ENCODE data around the gene PDE11A.

The PDE11A gene

DNA sequence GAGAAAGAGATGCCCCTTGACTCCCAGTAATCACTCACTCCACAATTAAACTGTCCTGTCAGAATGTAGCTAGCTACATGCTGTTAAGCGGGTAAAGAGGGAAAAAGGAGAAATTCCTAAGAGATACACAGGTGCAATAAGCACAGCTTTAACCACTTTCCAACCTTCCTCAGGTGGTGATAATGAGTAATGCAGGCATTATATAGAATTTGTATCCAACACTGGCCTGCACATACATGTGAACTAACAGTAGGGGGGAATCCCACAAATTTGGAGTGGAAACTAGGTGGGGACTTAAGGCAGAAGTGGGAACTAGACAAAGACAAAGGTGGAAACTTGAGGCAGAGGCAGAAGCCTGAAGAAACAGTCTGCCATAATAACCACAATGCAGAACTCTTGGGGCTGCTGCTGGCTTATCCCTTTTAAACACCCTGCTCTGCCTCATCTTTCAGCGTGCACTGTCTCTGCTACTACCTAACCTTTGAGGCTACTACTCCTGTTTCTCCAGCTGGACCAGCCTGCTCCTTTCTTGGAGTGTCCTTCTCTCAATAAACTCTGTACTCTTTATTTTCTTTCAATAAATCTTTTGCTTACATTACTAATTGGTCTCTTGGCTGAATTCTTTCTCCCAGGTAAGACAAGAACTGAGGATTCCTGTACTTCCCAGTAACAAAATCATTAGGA lies 259.7 kb downstream of the PDE11A start:
- DNase-seq (ENCODE audit: low read depth) = no peak
- H3K4me3 ChIP-seq (ENCODE audit: low read depth, low read length) = no peak overlapping the region
- TF ChIP-seq, protein P1, sequence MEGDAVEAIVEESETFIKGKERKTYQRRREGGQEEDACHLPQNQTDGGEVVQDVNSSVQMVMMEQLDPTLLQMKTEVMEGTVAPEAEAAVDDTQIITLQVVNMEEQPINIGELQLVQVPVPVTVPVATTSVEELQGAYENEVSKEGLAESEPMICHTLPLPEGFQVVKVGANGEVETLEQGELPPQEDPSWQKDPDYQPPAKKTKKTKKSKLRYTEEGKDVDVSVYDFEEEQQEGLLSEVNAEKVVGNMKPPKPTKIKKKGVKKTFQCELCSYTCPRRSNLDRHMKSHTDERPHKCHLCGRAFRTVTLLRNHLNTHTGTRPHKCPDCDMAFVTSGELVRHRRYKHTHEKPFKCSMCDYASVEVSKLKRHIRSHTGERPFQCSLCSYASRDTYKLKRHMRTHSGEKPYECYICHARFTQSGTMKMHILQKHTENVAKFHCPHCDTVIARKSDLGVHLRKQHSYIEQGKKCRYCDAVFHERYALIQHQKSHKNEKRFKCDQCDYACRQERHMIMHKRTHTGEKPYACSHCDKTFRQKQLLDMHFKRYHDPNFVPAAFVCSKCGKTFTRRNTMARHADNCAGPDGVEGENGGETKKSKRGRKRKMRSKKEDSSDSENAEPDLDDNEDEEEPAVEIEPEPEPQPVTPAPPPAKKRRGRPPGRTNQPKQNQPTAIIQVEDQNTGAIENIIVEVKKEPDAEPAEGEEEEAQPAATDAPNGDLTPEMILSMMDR (conservative IDR thresholded peaks at IDR 0.05; ENCODE audit: low read depth, low read length) = no peak

DNA sequence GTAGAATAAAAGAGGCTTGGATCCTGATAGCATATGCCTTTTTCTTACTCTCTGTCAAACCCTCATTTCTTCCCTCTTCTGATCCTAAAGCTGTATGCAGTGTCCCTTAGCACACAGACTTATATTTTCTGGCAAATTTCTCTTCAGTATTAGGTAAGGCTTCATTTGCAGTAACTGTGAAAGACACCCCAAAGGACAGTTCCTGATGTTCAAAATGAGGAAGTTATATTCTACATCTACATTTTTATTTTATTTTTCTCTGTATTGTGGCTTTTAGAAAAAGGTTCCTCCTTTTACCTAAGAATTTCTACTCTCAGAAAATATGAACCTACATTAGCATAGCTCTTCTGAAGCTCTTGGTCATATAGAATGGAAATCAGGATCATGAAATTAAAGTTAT lies 261.7 kb downstream of the PDE11A start:
- no peak for DNase-seq (ENCODE audit: low read depth)
- TF ChIP-seq, protein P1 (conservative IDR thresholded peaks at IDR 0.05; ENCODE audit: low read depth, low read length) = no peak
- no peak overlapping the region for H3K4me3 ChIP-seq (ENCODE audit: low read depth, low read length)

DNA sequence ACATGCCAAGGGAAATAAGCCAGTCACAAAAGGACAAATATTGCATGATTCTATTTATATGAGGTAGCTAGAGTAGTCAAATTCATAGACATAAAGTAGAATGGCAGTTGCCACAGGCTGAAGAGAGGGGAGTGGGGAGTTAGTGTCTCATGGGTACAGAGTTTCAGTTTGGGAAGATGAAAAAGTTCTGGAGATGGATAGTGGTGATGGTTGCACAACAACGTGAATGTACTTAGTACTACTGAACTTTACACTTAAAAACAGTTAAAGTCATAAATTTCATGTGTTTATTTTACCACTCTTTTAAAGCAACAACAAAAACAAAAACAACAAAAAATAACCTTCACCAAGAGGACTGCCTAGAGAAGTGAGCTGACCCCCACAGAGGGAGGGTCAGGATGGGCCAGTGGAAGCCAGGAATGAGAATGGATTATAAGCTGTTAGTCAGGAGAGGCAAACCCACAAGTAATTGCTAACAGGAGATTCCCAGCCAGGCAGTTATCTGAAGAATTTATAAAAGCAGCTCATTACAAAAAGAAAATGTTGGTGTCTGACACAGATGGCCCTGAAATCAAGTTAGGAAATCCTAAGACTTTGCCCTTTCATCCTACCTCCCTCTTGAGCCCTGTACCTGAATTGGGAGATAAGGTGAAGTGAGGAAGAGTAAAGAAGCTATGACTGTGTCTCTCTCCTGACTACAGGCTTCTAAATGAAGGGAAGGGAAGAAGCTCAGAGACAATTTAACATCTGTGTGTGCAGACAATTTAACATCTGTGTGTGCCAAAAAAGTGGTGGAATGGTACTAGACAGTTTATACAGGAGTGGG lies 263.4 kb downstream of the PDE11A start:
- TF ChIP-seq, protein P1 (conservative IDR thresholded peaks at IDR 0.05; ENCODE audit: low read depth, low read length) = no peak
- no peak for DNase-seq (ENCODE audit: low read depth)
- no peak overlapping the region for H3K4me3 ChIP-seq (ENCODE audit: low read depth, low read length)

DNA sequence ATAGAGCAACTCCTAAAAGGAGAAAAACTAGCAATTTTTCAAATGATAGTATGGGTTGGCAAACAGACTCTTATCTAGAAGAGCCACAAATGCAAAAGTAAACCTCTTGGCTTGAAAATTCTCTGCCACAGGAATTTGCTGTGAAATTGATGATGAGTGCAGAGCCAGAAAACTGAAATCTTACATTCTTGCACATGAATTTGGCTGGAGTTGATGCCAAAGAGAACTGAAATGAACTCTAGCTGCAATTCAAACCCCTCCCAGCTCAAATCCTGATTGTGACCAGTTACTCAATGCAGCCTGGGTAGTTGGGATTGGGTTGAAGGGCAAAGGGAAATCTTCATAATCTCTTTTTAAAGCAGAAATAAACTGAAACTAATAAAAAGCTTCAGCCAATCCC lies 266.6 kb downstream of the PDE11A start:
- peak; percentile 21 for DNase-seq (ENCODE audit: low read depth)
- TF ChIP-seq, protein P1 (conservative IDR thresholded peaks at IDR 0.05; ENCODE audit: low read depth, low read length) = no peak
- no peak overlapping the region for H3K4me3 ChIP-seq (ENCODE audit: low read depth, low read length)

DNA sequence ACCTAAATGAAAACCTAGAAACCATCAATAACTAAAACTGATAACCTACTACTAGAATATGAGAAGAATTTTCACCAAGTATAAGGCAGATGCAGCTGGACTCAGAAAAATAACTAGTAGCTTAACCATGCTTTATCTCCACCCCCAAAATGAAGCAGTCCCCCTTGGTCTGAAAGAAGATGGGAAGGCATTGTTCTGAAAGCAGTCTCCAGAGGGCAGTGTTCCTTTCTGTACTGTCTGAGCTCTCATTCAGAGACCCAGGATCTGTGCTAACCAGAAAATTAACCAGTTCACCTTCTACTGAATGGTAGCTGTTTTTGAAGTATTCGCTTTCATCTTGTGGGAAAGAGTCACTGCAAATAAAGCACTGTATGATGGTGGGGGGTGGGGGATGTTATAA lies 273.0 kb downstream of the PDE11A start:
- peak; percentile 59 for DNase-seq (ENCODE audit: low read depth)
- no peak overlapping the region for H3K4me3 ChIP-seq (ENCODE audit: low read depth, low read length)
- TF ChIP-seq, protein P1 (conservative IDR thresholded peaks at IDR 0.05; ENCODE audit: low read depth, low read length) = peak; percentile 81

DNA sequence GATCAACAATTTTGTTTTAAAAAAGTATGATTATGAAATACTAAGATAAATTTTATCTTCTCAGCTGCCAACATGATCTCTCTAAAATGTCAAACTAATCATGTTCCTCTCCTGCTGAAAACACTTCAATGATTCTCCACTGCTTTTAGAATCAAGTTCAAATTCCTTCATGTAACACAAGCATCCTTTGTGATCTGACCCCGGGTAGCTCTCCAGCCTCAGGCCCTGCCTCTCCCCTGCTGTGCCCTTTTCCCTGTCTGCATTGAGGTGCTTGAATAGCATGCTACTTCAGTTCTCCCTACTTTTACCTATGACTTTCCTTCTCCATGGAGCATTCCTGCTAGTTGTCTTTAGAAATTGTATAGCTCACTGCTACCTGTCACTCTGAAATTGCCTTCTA lies 274.8 kb downstream of the PDE11A start:
- no peak overlapping the region for H3K4me3 ChIP-seq (ENCODE audit: low read depth, low read length)
- TF ChIP-seq, protein P1 (conservative IDR thresholded peaks at IDR 0.05; ENCODE audit: low read depth, low read length) = no peak
- no peak for DNase-seq (ENCODE audit: low read depth)

Data from choroid plexus epithelial cell (primary cell).